SIG-M5 (cell line): ENCODE data around the gene SRRM3.
"Not testable (repeated sequence)": the region's sequence is repeated elsewhere in the genome, so short reads cannot be mapped to it uniquely, and the experiment has no call there.

ENCODE experiments used
- DNase-seq: peaks from one replicate; lab custom pipeline; 2025; lab: John Stamatoyannopoulos, UW

Gene SRRM3

DNA sequence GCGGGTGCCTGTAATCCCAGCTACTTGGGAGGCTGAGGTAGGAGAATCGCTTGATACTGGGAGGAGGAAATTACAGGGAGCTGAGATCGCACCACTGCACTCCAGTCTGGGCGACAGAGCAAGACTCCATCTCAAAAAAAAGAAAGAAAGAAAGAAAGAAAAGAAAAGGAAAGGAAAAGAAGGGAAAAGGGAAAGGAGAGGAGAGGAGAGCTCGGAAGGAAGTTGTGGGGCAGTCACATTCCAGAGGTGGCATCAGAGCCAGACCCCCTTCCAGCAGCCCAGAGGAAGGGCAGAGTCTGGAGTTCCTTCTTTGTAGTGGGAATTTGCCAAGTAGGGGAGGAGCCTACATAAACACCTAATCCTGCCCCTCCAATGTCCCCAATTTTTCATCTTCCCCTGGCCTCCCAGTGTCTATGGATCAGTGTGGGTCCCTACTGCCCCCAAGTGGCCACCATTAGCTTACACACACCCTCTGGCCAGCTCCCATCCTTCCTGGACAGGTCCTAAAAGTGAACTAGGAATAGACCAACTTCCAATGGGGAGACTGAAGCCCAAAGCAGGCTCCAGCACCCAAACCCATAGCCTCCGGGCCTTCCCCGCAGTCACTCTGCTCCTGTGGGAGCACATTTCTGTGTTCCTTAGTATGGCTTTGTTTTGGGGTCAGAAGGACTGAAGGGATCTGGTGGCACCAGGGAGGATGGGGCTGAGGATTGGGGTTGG is 61.1 kb downstream of the SRRM3 start:
- no peak for DNase-seq

DNA sequence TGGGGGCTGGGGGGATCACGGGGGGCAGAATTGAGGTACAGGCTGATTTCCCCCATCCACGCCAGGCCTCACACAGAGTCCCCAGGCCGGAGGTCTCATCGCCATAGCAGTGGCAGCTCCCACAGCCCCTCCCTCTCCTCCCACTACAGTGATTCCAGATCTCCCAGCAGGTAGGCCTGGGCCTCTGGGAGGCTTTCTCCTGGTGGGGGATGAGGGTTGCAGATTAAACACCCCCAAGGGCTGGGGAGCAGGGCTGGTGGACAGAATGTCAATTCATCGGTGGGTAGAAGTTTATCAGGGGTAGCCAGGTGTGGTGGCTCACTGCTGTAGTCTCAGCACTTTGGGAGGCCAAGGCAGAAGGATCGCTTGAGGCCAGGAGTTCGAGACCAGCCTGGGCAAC is 63.6 kb downstream of the SRRM3 start:
- DNase-seq, result no peak

DNA sequence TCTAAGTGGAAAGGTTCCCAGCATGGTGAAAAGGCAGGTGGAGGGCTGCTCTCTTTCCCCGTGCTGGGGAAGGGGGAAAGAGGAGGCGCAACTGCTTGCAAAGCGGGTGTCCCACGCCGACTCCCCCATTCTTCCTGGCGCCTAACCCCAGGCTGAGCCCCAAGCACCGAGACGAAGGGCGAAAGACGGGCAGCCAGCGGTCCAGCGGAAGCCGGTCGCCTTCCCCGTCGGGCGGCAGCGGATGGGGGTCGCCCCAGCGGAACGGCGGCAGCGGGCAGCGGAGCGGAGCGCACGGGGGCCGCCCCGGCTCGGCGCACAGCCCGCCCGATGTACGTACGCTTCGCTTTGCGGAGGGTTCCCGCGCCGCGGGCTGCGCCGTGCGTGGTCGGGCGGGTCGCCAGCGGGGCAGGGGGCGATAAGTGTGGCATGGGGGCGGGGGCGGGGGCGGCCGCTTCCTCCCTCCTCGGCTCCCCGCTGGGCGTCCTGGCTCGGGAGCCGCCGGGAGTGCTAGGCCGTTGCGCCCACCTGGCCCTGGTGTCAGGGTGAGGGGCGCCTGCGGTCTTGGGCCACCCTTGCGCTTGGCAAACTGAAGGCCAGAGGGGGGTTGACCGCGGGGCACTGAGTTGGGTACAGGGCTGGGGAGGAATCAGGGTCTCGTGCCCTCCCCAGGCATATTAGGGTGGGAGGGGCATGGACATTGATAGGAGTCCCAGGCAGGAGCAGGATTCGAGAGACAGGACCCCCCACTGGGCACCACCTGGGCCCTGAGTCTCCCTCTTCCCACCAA is 65.6 kb downstream of the SRRM3 start:
- DNase-seq, result no peak

DNA sequence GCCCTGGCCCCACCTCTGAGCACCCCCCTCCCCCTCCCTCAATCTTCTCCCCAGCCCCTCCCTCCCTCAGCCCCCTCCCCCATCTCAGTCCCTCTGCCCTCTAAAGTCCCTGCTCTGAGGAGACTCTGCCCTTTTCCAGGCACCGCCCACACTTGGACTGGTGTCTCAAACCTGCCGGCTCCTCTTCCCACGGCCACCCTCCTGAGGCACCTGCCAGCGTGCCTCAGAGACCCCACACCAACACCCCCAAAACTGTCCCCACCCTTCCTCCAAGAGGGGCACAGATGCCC is 66.1 kb downstream of the SRRM3 start:
- no peak for DNase-seq

DNA sequence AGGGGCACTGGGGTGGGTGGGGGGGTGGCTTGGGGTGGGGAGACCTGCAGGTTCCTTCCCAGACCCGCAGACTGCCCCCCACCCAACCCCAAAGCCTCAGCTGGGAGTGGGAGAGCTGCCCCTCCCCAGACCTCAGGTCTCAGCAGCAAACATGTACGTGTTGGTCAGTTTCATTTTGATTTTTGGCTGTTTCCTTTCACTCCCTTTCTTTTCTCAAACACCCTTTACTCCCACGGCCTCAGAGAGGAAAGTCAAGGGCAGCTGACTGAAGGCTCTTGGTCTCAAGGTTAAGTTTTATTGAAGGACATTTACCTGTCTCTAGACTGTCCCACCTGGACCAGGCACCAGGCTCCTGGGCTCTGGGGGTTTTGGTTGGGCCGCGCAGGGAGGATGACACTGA is 66.7 kb downstream of the SRRM3 start:
- no peak for DNase-seq

DNA sequence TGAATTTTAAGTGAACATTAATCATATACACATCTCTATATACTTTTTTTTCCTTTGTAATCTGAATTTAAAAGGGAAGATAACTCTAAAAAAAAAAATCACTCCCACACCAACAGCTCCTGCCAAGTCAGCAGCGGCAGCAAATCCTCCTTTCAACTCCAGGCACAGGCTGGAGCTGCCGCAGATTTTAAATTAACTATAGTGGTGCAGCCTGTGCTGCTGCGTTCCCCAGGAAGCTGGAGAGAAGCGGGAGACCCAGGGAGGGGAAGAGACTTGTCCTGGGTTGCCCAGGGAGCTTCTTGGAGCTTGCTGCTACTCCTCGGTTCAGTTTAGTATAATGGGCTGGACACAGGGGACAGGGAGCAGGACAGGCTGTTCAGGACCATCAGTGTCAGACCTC is 68.2 kb downstream of the SRRM3 start:
- no peak for DNase-seq

DNA sequence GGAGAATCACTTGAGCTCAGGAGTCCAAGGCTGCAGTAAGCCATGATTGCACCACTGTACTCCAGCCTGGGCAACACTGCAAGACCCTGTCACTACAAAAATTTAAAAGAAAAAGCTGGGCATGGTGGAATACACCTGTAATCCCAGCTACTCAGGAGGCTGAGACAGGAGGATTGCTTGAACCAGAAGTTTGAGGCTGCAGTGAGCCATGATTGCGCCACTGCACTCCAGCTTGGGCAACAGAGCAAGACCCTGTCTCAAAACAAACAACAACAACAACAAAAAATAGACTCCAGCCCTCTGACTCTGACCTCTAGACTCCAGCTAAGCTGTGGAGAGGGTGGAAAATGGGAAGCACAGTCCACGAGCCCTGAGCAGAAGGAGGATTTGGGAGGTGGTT is 69.7 kb downstream of the SRRM3 start:
- DNase-seq, result not testable (repeated sequence)

DNA sequence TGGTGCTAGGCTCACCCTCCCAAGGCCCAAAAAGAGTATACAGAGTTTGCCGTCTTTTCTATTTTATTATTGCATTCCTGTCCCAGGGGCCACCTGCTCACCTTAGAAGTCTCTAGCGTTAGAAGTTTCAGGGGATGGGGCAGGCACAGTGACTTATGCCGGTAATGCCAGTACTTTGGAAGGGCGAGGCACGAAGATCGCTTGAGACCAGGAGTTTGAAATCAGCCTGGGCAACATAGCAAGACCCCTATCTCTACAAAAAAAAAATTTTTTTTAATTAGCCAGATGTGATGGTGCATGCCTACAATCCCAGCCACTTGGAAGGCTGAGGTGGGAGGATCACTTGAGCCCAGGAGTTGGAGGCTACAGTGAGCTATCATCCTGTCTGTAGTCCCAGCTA is 70.4 kb downstream of the SRRM3 start:
- DNase-seq, result no peak

DNA sequence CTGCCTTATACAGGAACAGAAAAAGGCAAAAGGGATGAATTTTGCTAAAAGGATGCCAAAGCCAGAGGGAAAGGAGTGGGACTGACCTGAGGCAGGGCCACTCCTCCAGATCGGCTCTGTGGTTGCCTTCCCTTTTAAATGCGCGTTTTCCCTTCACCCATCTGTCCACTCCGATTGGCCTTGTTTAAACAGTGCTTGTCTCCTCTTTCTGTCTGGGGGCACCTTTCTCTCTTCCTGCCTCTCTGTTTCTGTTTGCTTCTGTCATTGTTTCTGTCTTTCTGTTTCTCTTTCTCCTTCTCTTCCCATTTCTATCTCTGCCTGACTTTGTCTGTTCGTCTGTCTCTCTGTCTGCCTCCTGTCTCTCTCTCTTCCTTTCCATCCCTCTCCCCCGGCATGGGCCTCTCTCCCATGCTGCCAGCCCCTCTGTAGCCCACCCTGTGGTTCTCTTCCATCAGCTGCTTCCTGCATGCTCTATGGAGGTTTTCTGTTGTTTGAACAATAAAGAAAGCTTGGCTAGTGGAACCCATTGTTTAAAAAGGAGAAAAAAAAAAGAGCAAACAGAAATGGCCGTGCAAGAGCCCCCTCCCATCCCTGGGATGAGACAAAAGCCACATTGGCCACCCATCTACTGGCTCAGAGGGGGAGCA is 71.3 kb downstream of the SRRM3 start:
- DNase-seq, result no peak

DNA sequence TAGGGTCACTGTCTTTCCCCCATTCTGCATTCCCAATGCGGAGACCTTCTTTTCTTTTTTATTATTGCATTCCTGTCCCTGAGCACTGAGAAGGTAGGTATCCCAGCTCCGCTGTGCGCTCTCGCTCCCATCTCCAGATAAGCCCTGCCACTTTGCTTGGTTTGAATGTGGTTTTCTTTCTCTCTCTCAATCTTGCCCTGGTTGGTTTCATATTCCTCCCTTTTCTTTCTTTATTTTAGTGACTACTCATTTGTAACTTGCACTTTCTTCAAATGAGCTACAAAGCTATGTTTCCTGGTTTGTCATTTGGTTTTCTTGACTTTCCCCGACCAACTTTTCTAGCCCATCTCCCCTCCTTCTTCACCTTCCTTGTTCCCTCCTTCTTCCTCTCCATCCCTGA is 71.8 kb downstream of the SRRM3 start:
- no peak for DNase-seq

DNA sequence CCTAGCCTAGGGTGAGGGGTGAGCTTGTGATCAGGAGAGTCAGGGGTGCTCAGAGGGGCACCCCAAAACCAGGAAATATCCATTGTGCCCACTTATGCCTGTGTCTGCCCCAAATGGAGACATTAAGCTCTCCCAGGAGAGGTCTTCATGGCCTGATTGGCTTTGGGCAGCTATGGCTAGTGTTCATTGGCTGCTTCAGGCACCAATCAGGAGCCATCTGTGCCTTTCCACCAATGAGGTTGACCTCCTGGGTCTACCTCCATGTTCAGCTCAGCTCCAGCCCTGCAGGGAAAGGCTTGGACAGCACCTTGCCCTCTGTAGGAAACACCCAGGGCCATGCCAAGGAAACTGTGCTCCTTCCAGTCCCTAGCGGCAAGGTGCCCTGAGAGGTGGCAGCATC is 76.8 kb downstream of the SRRM3 start:
- no peak for DNase-seq

DNA sequence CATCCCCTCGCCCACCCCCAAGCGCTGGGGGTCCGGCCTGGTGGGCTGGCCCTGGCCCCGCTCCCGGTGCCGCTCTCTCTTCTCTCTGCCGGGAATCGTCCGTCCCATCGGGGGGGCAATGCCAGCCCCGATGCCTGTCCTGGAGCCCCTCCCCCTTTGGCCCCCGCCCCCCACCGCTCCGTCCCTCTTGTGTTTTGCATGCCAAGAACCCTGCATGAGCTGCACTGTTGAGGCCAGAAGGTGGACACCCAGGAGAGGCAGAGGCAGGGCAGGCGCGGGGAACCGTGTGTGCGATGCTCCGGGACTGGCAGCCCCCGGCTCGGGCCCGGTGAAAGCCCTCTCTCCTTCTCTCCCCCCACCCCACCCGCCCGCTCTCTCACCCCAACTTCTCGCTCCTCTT is 78.7 kb downstream of the SRRM3 start:
- DNase-seq, result no peak

DNA sequence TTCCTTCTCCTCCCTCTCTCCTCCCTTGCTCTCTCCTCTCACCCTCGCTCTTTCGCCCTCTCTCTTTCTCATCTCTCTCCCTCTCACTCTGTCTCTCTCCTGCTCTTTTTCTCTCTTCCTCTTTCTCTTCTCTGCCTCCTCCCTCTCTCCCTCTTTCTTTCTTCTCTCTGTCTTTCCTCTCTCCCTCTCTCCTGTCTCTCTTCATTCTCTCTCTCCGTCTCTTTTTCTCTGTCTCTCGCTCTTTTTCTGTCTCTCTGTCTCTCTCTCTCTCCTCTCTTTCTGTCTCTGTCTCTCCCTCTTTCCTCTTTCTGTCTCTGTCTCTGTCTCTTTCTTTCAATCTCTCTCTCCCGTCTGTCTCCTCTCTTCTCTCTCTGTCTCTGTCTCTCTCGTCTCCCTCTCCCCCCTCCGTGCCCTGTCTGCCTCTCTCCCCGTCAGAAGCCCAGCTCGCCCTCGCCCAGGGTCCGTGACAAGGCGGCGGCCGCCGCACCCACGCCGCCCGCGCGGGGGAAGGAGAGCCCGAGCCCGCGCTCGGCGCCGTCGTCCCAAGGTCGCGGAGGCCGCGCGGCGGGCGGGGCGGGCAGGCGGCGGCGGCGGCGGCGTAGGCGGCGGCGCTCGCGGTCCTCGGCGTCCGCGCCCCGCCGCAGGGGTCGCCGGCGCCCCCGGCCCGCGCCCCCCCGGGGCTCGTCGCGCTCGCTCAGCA is 79.5 kb downstream of the SRRM3 start:
- no peak for DNase-seq

DNA sequence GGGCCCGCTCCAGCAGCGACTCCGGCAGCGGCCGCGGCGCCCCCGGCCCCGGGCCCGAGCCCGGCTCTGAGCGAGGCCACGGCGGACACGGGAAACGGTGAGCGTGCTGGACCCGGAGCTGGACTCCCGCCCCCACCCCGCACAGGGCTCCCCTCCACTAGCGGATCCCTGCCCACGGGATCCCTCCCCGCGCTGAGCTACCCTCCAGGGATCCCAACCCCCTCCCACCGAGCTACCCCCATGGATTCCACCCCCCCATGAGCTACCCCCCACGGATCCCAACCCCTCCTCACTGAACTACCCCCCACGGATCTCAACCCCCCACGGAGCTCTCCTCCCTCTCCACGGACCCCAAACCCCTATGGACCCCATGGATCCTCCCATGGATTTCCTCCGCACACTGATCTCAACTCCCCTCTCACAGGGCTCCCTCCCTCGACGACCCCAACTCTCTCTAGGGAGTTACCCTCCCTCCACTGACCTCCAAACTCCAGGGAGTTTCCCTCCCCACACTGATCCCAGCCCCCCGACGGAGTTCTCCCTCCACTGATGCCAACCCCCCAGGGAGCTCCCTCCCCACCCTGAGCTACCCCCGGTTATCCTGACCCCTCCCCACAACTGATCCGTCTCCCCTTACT is 80.1 kb downstream of the SRRM3 start:
- DNase-seq, result no peak

DNA sequence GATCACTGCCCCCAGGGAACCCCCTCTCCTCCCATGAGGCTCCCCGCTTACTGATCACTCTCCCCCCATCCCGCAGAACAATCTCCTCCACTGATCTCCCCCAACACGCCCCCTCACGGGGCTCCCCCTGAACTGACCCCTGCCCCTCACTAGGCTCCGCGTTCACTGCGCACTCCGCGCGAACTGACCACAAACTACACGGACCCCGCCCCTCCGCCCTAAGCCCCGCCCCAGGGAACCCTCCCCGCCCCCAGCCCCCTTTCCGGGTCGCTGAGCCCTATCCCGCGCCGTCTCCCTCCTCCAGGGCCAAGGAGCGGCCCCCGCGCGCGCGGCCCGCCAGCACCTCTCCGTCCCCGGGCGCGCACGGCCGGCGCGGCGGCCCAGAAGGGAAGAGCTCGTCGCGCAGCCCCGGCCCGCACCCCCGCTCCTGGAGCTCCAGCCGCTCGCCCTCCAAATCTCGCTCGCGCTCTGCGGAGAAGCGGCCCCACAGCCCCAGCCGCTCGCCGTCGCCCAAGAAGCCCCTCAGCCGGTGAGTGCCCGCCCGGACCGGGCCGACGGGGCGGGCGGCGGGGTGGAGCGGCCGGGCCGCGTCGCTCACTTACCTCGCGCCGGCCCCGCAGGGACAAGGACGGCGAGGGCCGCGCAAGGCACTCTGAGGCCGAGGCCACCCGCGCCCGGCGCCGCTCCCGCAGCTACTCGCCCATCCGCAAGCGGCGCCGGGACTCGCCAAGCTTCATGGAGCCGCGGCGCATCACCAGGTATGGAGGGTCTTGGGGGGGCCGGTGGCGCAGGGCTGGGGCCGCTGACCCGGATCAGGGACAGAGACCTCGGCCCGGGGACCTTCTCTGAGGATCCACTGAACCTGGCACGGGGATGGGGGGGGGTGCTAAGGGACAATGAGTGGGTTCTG is 80.9 kb downstream of the SRRM3 start:
- no peak for DNase-seq

DNA sequence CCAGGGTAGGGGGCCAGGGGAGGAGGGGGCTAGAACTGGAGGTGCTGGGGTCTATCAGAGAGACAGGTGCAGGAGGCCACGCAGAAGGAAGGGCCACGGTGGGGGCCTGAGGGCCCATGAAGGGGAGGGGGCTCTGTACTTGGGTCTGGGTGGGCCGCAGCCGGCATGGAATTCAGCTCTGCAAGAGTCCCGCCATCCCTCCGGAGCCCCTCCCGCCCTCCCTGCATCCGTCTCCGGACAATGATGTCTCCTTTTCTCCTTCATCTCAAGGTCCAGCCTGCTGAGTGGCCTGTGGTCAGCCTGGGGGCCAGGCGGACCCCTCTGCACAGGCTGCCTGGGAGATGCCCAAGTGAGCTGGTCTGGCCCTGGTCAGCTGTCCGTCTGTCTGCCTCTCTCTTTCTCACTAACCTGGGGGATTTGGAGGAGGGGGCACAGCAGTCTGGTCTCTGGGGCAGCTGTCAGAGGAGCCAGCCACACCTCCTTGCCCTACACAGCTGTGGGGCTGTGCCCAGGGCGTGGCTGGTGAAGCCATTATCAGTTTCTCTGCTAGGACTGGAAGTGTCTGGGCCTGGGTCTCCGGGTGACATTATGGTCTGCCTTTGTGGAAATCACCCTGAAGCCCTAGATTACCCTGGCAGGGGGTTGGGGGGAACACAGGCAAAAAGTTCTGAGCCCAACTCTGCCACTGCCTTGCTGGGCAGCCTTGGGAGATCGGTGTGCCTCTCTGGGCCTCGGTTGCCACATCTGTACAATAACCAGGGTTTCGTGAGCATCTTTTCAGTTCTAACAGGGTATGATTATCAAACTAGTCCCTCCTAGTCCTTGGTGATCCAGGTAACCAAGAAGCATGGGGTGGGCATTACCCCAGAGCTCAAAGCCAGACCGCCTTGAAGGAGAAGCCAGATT is 81.8 kb downstream of the SRRM3 start:
- DNase-seq, result no peak

DNA sequence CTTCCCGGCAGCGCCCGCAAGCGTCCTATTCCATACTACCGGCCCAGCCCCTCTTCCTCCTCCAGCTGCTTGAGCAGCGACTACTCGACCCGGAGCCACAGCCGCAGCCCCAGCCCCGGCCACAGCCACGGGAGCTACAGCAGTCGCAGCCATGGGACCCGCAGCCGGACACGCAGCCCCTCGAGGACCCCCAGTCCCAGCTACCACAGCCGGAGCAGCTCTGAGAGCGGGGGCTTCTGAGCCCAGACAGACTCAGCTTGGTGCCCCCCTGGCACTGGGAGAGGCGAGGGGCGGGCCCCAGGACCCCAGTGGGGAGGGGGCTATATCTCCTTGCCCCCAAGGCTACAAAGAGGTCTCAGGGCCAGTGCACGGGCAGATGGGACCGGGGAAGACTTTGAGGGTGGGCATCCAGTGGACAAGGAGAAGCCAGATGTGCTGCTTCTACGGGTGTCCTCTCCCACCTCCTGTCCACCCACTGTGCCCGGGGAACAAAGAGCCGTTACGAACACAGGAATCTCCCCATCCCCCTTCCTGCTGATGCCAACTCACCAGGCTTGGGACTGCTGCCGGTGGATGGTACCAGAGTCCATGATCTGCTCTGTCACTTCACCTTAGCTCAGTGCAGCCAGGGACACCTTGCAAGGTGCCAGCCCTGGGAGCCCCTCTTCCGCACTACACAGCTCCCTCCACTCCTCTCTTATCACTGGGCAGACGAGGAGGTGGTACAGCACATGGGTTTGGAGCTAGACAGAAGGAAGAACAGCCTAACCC is 84.1 kb downstream of the SRRM3 start:
- no peak for DNase-seq

DNA sequence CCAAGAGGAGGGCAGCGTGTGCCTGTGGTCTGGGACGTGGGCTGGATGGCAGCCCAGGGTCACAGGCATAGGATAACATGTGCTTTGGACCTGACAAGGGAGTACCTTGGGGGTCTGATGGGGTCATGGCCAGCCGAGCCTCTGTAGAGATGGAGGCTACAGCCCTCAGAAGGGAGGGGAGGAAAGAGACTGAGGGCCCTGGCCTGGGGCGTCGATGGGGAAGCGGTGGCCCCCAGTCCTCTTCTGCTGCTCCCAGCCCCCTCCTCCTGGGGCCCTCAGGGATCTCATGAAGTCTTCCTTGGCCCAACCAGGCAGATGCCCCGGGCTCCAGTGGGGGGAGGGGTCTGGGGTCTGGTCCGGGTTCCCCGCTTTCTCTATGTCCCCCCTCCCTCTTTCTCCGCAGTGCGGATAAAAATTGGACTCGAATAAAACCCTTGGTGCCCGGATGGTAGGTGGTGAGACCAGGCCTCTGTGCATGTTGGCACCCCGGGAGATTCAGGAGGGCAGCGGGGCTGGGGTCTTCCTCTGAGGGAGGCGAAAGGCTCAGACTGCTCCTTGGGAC is 85.2 kb downstream of the SRRM3 start:
- no peak for DNase-seq

DNA sequence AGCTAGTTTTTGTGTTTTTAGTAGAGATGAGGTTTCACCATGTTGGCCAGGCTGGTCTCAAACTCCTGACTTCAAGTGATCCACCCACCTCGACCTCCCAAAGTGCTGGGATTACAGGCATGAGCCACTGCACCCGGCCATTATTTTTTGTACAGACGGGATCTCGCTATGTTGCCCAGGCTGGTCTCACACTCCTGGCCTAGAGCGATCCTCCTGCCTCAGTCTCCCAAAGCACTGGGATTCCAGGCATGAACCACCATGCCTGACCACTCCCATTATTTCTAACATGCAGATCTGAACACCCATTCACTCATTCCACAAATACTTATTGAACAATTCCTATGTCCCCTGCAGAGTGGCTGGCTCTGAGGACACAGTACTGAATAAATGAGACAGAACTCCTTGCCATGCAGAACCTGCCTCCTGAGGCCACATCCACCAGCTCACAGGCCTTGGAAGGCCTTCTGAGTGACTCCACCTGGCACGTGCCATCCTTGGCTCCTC is 89.2 kb downstream of the SRRM3 start:
- DNase-seq, result not testable (repeated sequence)
